CD1c-positive myeloid dendritic cell (primary cell): ENCODE data around the gene AGPAT1.
"Not testable (repeated sequence)": the region's sequence is repeated elsewhere in the genome, so short reads cannot be mapped to it uniquely, and the experiment has no call there.

ENCODE experiments used
- DNase-seq: peaks from one replicate; pipeline ENCODE4 v3.0.0-alpha.2; 2016; ENCODE audit errors: extremely low spot score

AGPAT1 gene

GRCh38 chr6:32148289-32149091, 27.4 kb downstream of the AGPAT1 start:
- peak; percentile 84 for DNase-seq

DNA sequence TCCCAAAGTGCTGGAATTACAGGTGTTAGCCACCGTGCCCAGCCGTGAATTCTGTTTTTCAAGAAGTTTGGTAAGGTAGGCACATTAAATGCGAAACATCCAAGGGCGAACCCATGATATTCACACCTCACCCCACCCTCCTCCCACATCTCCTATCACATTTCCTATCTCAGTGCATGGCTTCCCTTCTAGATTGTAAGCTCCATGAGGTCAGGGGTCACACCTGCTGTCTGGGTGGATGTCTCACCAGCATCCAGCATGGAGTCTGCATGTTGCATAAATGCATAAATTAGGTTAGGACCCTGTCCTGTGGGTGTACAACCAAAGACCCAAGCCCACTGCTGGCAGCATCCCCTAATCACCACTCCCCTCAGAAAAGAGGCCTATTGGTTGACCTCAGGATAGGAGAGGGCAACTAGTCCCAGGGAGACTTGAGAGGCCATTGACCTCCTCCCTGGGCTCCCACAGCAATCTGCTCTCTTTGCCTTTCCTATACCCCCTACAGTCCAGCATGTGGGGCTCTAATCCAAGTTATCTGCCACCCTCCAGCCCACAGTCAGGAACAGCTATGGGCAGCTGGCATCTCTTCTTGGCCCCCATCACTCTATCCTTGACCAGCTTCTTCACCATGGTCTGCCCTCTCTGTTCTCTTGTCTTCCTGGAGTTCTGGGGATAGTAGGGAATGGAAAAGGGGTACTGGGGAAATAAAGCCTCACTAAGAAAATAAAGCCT, 28.3 kb downstream of the AGPAT1 start:
- DNase-seq, result no peak

- no peak for DNase-seq
Measured at GRCh38 chr6:32146687-32147086, 29.2 kb downstream of the AGPAT1 start.

DNA sequence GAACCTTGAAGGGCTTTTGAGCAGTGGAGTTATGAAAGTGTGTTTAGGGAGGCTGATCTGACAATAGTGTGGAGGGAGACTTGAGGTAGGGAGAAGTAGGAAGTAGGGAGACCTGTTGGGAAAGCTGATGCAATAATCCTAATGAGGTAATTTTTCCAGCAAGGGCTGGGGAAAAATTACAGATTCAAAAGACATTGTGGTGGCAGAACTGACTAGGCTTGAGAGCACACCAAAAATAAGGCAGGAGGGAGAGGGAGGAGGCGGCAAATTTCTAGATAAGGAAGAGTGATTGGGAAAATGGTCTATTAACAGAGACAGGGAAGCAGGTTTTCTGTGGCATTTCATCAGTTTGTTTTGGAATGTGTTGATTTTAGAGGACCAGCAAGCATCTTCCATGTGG, 29.6 kb downstream of the AGPAT1 start:
- no peak for DNase-seq

- DNase-seq, result not testable (repeated sequence)
Measured at GRCh38 chr6:32144238-32144637, 31.6 kb downstream of the AGPAT1 start.

DNA sequence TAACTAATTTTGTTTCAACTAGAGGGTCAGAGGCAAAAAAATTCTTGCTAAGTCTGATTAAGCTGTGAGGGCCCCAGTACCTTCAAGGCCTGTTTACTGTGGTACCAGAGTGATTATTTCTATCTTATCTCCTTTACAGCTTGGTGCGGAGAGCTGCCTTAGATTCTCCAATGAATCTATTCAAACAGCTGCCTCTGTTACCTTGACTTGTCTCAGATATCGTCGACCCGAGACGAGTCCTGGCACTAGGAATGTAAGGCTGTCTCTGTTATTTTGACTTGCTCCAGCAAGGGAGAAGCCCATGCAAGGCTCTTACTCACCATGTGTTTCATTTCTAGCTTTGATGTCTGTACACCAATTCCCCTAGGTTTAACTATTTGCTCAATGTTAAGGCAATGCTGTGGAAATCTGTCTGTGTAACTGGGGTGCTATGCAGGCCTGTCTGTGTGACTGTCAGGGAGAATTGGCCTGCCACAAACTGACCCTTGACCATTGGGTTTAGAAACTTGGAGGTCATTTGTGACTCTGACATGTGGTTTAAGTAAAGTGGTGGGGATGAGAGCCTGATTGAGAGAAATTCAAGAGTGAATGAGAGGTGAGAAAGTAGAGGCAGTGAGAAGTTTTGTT, 35.4 kb downstream of the AGPAT1 start:
- DNase-seq, result no peak

- no peak for DNase-seq
Measured at GRCh38 chr6:32139590-32139989, 36.3 kb downstream of the AGPAT1 start.

- DNase-seq, result no peak
Measured at GRCh38 chr6:32137454-32137853, 38.4 kb downstream of the AGPAT1 start.

DNA sequence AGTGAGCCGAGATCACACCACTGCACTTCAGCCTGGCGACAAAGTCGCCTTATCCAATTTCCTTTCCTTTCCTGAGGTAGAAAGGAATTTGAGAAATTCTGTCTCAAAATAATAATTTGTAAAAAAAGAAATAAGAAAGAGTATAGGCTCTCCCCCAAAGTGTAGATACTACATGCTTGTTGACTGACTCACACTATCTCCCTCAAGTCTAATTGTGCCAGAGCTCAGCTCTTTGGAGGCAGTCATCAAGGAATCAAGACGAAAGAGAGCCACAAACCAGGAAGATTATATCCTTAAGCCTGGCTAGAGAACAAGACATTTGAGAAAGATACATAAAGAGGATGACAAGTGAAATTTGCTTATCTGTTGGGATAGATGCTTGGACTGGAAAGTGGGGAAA, 42.1 kb downstream of the AGPAT1 start:
- no peak for DNase-seq

DNA sequence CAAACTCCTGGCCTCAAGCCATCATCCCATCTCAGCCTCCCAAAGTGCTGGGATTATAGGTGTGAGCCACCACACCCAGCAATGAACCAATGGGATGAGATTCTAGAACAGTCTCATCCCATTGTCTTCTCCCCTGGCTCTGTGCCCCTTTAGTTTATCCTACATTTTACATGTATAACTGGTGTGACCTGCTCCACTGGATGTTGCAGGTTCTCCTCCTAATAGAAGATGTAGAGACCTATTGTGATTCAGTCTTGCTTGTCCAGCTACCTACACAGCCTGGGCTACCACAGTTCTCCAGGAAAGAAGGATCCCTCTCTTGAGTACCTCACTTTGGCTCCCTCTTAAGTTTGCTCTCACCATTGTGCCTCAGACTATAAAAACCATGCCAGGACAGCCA, 43.8 kb downstream of the AGPAT1 start:
- no peak for DNase-seq

DNA sequence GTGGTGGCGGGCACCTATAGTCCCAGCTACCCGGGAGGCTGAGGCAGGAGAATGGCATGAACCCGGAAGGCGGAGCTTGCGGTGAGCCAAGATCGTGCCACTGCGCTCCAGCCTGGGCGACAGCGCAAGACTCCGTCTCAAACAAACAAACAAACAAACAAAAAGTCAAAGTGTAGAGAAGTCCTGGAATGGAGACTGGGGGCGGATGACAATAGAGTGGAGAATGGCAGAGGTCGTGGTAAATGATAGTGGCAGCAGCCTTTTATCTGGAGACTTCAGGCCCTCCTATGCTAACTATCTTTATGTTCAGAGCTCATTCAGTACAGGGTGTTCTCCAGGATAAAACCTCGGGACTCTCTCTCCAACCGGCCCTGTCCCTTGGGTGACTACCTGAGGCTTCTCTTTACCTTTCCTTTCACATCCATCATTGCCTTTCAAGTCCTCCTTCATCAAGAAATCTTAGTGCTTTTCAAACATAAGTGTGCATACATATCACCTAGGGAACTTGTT, 44.4 kb downstream of the AGPAT1 start:
- no peak for DNase-seq

GRCh38 chr6:32129297-32130088, 46.4 kb downstream of the AGPAT1 start:
- no peak for DNase-seq

DNA sequence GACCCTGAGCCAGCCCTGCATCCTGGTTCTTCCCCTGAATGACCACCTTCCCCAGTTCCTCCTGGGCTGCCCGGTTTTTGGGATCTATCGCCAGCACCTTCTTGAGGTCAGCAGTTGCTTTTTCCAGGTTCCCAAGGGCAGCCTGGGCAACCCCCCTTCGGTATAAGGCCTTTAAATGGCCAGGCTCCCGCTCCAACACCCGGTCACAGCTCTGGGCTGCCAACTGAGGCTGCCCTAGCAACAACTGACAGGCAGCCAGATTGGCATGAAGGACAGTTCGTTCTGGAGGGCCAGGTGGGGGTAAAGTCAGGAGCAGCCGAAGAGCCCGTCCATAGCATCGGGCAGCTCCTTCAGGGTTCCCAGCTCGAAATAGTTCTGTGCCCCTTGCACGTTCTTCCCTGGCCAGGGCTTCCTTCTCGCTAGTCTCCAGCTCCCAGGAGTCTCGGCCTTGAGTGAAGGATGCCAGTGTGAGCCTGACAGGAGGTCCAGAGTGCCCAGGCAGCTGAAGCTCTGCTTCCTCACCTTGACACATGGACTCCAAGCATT, 47.1 kb downstream of the AGPAT1 start:
- no peak for DNase-seq

DNA sequence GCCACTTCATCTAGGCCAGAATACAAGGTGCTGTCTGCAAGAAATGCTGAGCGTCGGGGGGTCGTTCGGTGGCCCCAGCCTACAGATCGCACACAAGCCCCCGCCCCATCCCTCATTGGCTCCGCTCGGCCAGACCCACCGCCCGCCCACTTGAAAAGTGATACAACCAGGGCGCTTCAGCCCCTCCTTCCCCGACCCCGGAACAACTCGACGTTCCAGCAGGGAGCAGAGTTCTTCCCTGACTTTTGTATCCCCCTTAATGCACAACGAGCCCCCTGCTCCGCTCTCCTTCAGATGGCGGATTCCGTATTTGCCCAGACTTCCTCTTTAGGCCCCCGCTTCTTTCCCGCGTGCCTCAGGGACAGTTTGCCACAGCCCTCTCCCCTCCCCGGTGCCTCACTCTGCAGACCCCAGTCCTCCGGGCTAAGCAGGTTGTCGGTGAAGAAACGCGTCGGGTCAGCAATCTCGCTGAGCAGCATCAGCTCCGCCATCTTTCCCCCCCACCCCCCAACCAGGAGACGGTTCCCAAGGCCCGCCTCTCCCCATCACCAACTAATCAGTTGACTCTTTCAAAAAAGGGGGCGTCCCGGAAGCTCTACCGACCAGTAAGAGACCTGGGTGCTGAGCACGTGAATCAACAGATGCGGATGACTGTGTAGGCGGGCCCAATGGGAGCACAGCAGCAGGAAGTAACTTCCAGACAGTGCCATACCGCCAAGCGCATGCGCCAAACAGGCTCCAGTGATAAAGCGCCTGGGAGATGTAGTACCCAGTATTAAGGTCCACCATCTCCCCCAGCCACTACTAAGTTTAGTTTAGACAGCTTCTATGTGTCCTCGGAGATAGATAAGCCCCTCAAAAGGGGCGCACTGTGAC, 47.9 kb downstream of the AGPAT1 start, which contains the start of gene ATF6B:
TSS of gene ATF6B (minus strand) at position 530 of the 876 bp plus-strand sequence. CDS start at position 491, 39 bp downstream.
- DNase-seq, result peak; percentile 100

DNA sequence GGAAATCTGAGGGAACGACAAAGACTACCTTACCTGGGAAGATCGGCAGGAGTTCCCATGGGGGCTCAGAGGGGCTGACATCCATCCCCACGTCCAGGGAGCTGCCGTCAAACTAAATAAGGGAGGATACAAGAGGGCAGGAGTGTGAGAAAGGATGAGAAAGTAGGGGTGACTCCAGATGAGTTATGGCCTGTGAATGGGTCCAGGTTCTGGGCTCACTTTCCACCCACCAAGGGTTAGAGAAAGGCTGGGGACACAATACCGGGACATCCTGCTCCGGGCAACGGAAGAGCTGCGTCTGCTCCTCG, 48.5 kb downstream of the AGPAT1 start:
- no peak for DNase-seq

DNA sequence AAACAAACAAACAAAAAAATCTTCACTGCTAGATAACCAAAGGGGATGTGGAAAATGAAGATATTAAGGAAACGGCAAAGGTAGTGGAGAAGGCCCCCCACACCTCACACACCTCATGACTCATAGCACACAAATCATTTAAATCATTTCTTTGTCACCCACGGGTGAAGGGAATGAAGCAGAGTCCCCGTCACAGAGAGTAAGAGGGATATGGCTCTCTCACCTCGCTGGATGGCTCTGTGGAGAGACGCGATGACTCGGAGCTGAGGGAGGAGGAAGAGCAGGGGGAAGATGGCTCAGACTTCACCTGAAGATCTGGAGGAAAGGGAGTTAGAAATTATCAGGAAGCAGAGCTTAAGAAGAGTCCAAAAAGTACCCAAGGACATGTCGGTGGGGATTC, 49.0 kb downstream of the AGPAT1 start:
- no peak for DNase-seq

DNA sequence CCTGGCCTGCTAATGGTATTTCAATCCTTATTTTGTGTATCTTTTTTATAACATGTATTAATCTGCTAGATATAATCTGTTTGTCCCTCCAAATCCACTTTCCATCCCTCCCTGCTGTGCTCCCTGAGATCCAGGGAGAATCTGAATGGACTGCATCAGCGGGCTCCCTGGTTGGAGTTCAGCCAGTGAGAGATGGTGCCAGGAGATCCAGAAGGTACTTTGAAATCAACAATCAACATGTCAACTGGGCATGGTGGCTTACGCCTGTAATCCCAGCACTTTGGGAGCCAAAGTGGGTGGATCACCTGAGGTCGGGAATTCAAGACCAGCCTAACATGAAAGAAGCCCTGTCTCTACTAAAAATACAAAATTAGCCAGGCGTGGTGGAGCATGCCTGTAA, 52.2 kb downstream of the AGPAT1 start:
- no peak for DNase-seq

- no peak for DNase-seq
Measured at GRCh38 chr6:32120573-32121059, 55.3 kb downstream of the AGPAT1 start.

GRCh38 chr6:32118782-32119628, 56.9 kb downstream of the AGPAT1 start:
- peak; percentile 81 for DNase-seq
